ENCODE data around the gene AVL9.
A peak's percentile ranks its signal among the peaks of the same experiment; 100 is the strongest.
"Not testable (repeated sequence)": the region's sequence is repeated elsewhere in the genome, so short reads cannot be mapped to it uniquely, and the experiment has no call there.

Gene AVL9

GRCh38 chr7:32495298-32496051 lies at the start of gene AVL9:
Gene AVL9, plus strand, starts transcription at chr7:32495489. Its CDS starts 221 bp downstream, at chr7:32495710.
- peak; percentile 98 to 100 for DNase-seq

- DNase-seq: no peak
Measured at GRCh38 chr7:32447218-32447617, 48.1 kb upstream of the AVL9 start.

GRCh38 chr7:32453341-32454011 lies 41.8 kb upstream of the AVL9 start:
- DNase-seq: no peak

GRCh38 chr7:32458025-32458424 lies 37.3 kb upstream of the AVL9 start:
- no peak for DNase-seq

- no peak for DNase-seq
Measured at GRCh38 chr7:32459788-32460187, 35.5 kb upstream of the AVL9 start.

GRCh38 chr7:32461484-32461883 lies 33.8 kb upstream of the AVL9 start:
- no peak for DNase-seq

- DNase-seq: no peak
Measured at GRCh38 chr7:32462451-32462850, 32.8 kb upstream of the AVL9 start.

- DNase-seq: no peak
Measured at GRCh38 chr7:32462977-32463376, 32.3 kb upstream of the AVL9 start.

- not testable (repeated sequence) for DNase-seq
Measured at GRCh38 chr7:32464641-32465416, 30.5 kb upstream of the AVL9 start.

GRCh38 chr7:32470004-32470403 lies 25.3 kb upstream of the AVL9 start:
- DNase-seq: not testable (repeated sequence)

- DNase-seq: no peak
Measured at GRCh38 chr7:32470871-32471270, 24.4 kb upstream of the AVL9 start.

GRCh38 chr7:32472015-32472414 lies 23.3 kb upstream of the AVL9 start:
- DNase-seq: no peak

- DNase-seq: no peak
Measured at GRCh38 chr7:32474008-32474407, 21.3 kb upstream of the AVL9 start.

GRCh38 chr7:32476816-32477648 lies 18.3 kb upstream of the AVL9 start:
- DNase-seq: no peak

- DNase-seq: no peak
Measured at GRCh38 chr7:32477649-32477980, 17.7 kb upstream of the AVL9 start.

GRCh38 chr7:32479574-32480200 lies 15.6 kb upstream of the AVL9 start:
- DNase-seq: no peak

- DNase-seq: no peak
Measured at GRCh38 chr7:32481176-32481575, 14.1 kb upstream of the AVL9 start.

GRCh38 chr7:32481921-32482320 lies 13.4 kb upstream of the AVL9 start:
- DNase-seq: no peak

- no peak for DNase-seq
Measured at GRCh38 chr7:32489788-32490126, 5.5 kb upstream of the AVL9 start.

GRCh38 chr7:32490127-32490796 lies 5.0 kb upstream of the AVL9 start, which contains the start of gene LSM5:
Gene LSM5, minus strand, starts transcription at chr7:32490380. Its CDS starts 15 bp downstream, at chr7:32490365.
- DNase-seq: peak; percentile 87 to 88

GRCh38 chr7:32494946-32495297 lies 367 bp upstream of the AVL9 start:
- DNase-seq: no peak
